HCT116 (cell line): ENCODE results near the gene DNM1.
"Not testable (repeated sequence)": the region's sequence is repeated elsewhere in the genome, so short reads cannot be mapped to it uniquely, and the experiment has no call there.

ENCODE experiments used
- CTCF ChIP-seq, 3 experiments: fragments of 200-600 bp in 1 of 3; sonication (generic) in 1 of 3; IDR thresholded peaks in 2 of 3; conservative IDR thresholded peaks in 1 of 3; 2 replicates each; pipeline ENCODE4 v1.5.1; 2012 to 2017; ENCODE audit warnings: low read depth in 2 of 3, low read length in 2 of 3, antibody characterized with exemption in 1 of 3, borderline replicate concordance in 1 of 3, control low read depth in 1 of 3, mild to moderate bottlenecking in 1 of 3, mixed read lengths in 1 of 3, mixed run types in 1 of 3, moderate library complexity in 1 of 3; ENCODE audit not compliant: insufficient read depth in 1 of 3
- POLR2A ChIP-seq: IDR thresholded peaks from 2 replicates; pipeline ENCODE4 v1.7.0; 2011; ENCODE audit warnings: borderline replicate concordance; ENCODE audit not compliant: insufficient read depth, insufficient read length; ENCODE audit errors: extremely low read depth
- TF ChIP-seq, protein P1 (sequence below): IDR thresholded peaks from 2 replicates; pipeline ENCODE4 v1.6.1; 2011; ENCODE audit warnings: mild to moderate bottlenecking, low read length, moderate library complexity; ENCODE audit not compliant: insufficient replicate concordance; ENCODE audit errors: extremely low read depth
- TF ChIP-seq, protein P2 (sequence below): IDR thresholded peaks from 2 replicates; pipeline ENCODE4 v1.6.1; 2012

DNA sequence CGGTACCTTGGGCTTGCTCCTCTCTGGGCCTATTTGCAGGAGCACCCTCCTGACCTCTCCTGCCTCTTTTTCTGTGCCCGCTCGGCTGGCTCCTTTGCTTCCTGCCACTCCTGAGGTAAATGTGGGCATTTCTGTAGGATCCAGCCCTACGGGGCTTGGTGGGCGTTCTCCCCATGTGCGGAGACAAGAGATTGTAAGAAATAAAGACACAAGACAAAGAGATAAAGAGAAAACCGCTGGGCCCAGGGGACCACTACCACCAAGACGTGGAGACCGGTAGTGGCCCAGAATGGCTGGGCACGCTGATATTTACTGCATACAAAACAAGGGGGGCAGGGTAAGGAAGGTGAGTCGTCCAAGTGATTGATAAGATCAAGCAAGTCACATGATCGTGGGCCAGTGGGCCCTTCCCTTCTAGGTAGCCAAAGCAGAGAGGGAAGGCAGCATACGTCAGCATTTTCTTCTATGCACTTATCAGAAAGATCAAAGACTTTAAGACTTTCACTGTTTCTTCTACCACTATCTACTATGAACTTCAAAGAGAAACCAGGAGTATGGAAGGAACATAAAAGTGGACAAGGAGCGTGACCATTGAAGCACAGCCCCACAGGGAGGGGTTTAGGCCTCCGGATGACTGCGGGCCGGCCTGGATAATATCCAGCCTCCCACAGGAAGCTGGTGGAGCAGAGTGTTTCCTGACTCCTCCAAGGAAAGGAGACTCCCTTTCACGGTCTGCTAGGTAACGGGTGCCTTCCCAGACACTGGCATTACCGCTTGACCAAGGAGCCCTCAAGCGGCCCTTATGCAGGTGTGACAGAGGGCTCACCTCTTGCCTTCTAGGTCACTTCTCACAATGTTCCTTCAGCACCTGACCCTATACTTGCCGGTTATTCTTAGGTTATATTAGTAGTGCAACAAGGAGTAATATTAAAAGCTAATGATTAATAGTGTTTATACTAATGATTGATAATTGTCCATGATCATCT, 76.2 kb downstream of the DNM1 start:
- TF ChIP-seq, protein P1, sequence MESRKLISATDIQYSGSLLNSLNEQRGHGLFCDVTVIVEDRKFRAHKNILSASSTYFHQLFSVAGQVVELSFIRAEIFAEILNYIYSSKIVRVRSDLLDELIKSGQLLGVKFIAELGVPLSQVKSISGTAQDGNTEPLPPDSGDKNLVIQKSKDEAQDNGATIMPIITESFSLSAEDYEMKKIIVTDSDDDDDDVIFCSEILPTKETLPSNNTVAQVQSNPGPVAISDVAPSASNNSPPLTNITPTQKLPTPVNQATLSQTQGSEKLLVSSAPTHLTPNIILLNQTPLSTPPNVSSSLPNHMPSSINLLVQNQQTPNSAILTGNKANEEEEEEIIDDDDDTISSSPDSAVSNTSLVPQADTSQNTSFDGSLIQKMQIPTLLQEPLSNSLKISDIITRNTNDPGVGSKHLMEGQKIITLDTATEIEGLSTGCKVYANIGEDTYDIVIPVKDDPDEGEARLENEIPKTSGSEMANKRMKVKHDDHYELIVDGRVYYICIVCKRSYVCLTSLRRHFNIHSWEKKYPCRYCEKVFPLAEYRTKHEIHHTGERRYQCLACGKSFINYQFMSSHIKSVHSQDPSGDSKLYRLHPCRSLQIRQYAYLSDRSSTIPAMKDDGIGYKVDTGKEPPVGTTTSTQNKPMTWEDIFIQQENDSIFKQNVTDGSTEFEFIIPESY, result not testable (repeated sequence)
- not testable (repeated sequence) for TF ChIP-seq CTCF (IDR thresholded peaks at IDR 0.05 in 2 of 3, conservative IDR thresholded peaks at IDR 0.05 in 1 of 3; ENCODE audit: borderline replicate concordance in 1 of 3, insufficient read depth in 1 of 3, low read depth in 2 of 3, low read length in 2 of 3); POLR2A
- TF ChIP-seq, protein P2, sequence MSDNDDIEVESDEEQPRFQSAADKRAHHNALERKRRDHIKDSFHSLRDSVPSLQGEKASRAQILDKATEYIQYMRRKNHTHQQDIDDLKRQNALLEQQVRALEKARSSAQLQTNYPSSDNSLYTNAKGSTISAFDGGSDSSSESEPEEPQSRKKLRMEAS, result not testable (repeated sequence)
